Gastroesophageal sphincter (tissue), 3 donors: Measurements from ENCODE around the gene PIGL.

Source experiments
- POLR2A ChIP-seq, 2 donors: fragments of 450-650 bp; IDR thresholded peaks; one replicate each; pipeline ENCODE4 v1.6.1; 2017; ENCODE audit warnings: antibody characterized with exemption in 2 of 2, mild to moderate bottlenecking in 2 of 2, moderate library complexity in 1 of 2
- POLR2AphosphoS5 ChIP-seq: sonication (generic); formaldehyde crosslinking; IDR thresholded peaks from one replicate; pipeline ENCODE4 v1.6.1; 2017; ENCODE audit warnings: antibody characterized with exemption
- TF ChIP-seq, protein P1 (sequence below), 4 experiments: fragments of 200-600 bp in 2 of 4; fragments of 450-650 bp in 2 of 4; sonication (generic) in 1 of 4; IDR thresholded peaks; one replicate each; pipeline ENCODE4 v1.5.1; 2017 to 2019; ENCODE audit warnings: antibody characterized with exemption in 4 of 4, mild to moderate bottlenecking in 2 of 4, moderate library complexity in 2 of 4

DNA sequence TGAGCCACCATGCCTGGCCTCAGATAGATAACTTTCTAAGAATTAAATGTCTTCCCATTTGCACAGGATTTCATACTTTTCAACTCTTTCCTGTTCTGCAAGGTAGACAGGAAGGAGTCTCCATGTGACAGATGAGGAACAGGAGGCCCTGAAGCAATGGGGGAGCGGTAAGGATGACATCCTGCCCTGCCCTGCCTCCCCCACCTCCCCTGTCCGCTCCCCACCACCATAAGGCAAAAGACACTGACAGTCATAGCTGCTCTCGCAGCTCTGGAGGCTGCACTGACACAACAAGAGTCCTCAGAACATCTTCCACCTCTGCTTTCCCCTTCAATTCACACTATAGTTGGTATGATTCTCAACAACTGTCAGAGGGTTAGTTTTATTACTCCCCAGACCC, 126.6 kb downstream of the PIGL start:
- TF ChIP-seq POLR2A (IDR thresholded peaks at IDR 0.05) (no peak), POLR2AphosphoS5 (no peak)
- TF ChIP-seq, protein P1, sequence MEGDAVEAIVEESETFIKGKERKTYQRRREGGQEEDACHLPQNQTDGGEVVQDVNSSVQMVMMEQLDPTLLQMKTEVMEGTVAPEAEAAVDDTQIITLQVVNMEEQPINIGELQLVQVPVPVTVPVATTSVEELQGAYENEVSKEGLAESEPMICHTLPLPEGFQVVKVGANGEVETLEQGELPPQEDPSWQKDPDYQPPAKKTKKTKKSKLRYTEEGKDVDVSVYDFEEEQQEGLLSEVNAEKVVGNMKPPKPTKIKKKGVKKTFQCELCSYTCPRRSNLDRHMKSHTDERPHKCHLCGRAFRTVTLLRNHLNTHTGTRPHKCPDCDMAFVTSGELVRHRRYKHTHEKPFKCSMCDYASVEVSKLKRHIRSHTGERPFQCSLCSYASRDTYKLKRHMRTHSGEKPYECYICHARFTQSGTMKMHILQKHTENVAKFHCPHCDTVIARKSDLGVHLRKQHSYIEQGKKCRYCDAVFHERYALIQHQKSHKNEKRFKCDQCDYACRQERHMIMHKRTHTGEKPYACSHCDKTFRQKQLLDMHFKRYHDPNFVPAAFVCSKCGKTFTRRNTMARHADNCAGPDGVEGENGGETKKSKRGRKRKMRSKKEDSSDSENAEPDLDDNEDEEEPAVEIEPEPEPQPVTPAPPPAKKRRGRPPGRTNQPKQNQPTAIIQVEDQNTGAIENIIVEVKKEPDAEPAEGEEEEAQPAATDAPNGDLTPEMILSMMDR (IDR thresholded peaks at IDR 0.05) = no peak
